ENCODE measurements around the gene FAT2. TPM values are rescaled to one million over a fixed set of nuclear protein-coding genes. Genes with fewer than 3 reads are reported as not detected.

Gene FAT2
- total and polyA plus RNA-seq, 2 donors (not counting 1 experiment from before 2014, with no cell fraction given): not detected

DNA sequence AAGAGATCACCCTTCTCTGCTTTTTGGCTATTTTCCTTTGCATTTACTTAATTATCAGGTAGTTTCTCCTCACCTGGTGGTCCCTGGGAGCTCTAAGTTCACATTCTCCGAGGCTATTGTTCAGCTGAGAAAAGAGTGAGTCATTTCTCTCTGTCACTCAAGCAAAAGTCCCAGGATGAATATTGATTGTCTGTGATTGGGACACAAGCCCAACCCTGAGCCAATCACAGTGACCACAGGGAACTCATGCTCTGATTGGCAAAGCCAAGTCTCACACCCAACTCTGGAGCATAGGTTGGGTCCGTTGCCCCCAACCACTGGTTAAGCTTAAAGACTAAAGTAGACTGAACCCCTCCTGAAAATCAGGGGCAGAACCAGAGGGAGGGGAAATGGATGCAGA lies 27.8 kb upstream of the FAT2 start:
- no peak for TF ChIP-seq EZH2 (IDR thresholded peaks at IDR 0.05; ENCODE audit: borderline replicate concordance, insufficient read depth, low read depth, low read length, poor library complexity, severe bottlenecking)
- TF ChIP-seq, protein P1, sequence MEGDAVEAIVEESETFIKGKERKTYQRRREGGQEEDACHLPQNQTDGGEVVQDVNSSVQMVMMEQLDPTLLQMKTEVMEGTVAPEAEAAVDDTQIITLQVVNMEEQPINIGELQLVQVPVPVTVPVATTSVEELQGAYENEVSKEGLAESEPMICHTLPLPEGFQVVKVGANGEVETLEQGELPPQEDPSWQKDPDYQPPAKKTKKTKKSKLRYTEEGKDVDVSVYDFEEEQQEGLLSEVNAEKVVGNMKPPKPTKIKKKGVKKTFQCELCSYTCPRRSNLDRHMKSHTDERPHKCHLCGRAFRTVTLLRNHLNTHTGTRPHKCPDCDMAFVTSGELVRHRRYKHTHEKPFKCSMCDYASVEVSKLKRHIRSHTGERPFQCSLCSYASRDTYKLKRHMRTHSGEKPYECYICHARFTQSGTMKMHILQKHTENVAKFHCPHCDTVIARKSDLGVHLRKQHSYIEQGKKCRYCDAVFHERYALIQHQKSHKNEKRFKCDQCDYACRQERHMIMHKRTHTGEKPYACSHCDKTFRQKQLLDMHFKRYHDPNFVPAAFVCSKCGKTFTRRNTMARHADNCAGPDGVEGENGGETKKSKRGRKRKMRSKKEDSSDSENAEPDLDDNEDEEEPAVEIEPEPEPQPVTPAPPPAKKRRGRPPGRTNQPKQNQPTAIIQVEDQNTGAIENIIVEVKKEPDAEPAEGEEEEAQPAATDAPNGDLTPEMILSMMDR (IDR thresholded peaks at IDR 0.05): no peak
- H3K9me3 ChIP-seq (ENCODE audit: control extremely low read depth in 1 of 3, control insufficient read depth in 2 of 3, insufficient read depth in 1 of 3, low read length in 2 of 3): no peaks in the 10 kb centered on the region
- WGBS (ENCODE audit: insufficient coverage): no CpG with 5 or more reads among the region's 2 CpGs
- Mint-ChIP-seq H3K27me3 (peaks cover 46% of the 10 kb centered on the region), H3K27ac (no peak overlapping the region), H3K4me1 (no peaks in the 10 kb centered on the region), H3K9me3 (ENCODE audit: insufficient read depth) (no peaks in the 10 kb centered on the region), H3K4me3 (no peak overlapping the region)
- H3K27me3 ChIP-seq (replicated peaks in 1 of 4; ENCODE audit: control extremely low read depth in 1 of 4, control insufficient read depth in 3 of 4, insufficient read depth in 4 of 4, low read length in 3 of 4): peaks cover 0 to 21% (median 3%) of the 10 kb centered on the region in 4 experiments
- POLR2A ChIA-PET: no interaction called here
- DNase-seq (no peak), ATAC-seq (ENCODE audit: low read depth) (no peak)
- intact Hi-C loops (cut with micrococcal nuclease): no loop called here
- no peak overlapping the region for H3K4me3 ChIP-seq (ENCODE audit: control extremely low read depth in 1 of 5, extremely low read depth in 1 of 5, insufficient read depth in 1 of 5, low read depth in 2 of 5, low read length in 4 of 5)
- no peak overlapping the region for H3K27ac ChIP-seq (ENCODE audit: low read length in 2 of 2)
- CTCF ChIA-PET: no interaction called here
- no peaks in the 10 kb centered on the region for H3K79me2 ChIP-seq (ENCODE audit: control insufficient read depth, insufficient read depth, low read length)
- no peaks in the 10 kb centered on the region for H4K20me1 ChIP-seq (ENCODE audit: control insufficient read depth, insufficient read depth, low read length, poor library complexity, severe bottlenecking)
- no peaks in the 10 kb centered on the region for H3K4me1 ChIP-seq (ENCODE audit: control insufficient read depth in 2 of 2, insufficient read depth in 2 of 2, low read length in 2 of 2)
- H3K36me3 ChIP-seq (replicated peaks in 1 of 2; ENCODE audit: control extremely low read depth in 1 of 2, control insufficient read depth in 1 of 2, extremely low read depth in 1 of 2, insufficient read depth in 2 of 2, low read length in 1 of 2): no peaks in the 10 kb centered on the region
- H2AFZ ChIP-seq (ENCODE audit: insufficient read depth, low read depth, low read length, poor library complexity, severe bottlenecking): no peak overlapping the region
- no peak overlapping the region for H3K9ac ChIP-seq (ENCODE audit: low read length)
- no peak overlapping the region for H3K4me2 ChIP-seq (replicated peaks; ENCODE audit: low read depth, low read length, poor library complexity, severe bottlenecking)

DNA sequence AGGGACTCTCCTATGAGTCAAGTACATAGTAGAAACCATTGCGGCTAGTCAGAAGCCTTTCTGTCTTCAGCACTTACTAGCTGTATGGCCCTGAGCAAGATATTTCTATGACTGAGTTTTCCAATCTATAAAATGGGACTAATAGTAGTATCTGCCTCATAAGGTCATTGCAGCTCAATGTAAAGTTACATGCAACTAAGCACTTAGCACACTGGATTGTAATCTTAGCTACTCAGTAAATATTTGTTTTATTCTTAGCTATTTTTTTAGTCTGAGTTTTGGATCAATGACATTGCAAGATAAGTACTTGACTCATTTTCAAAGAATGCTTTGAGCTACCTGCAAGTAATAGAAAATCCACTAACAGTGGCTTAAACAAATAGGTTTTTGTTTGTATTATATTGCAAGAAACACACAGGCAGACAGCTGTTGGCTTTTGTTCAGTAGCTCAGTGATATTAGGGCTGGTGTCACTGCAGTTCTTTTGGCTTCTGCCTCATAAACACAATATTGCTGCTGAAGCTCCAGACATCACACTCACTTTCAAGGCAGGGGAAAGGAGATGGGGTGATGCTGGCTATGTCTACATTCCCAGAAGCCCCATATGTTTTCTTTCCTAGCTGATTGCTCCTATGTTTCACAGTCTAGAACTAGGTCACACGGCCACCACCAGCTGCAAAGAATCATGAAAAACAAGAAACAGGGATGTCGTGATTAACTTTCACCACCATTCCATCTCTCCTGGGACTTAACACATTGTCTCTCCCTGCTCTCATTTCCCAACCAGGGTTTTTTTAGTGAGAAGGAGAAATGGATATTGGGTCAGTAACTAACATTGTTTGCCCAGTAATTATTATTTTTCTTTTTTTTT lies 26.9 kb upstream of the FAT2 start:
- H3K4me2 ChIP-seq (replicated peaks; ENCODE audit: low read depth, low read length, poor library complexity, severe bottlenecking): no peak overlapping the region
- no peak for ATAC-seq (ENCODE audit: low read depth)

More for the DNA sequence above, 26.9 kb upstream of the FAT2 start:
- ChIA-PET POLR2A (no interaction called here), CTCF (interaction anchor here (1.0 kb wide), 1 partner anchor 39 kb away, joined by 3 read pairs; no protein-coding TSS in a partner anchor)
- no peaks in the 10 kb centered on the region for H3K9me3 ChIP-seq (ENCODE audit: control extremely low read depth in 1 of 3, control insufficient read depth in 2 of 3, insufficient read depth in 1 of 3, low read length in 2 of 3)
- no peaks in the 10 kb centered on the region for H3K36me3 ChIP-seq (replicated peaks in 1 of 2; ENCODE audit: control extremely low read depth in 1 of 2, control insufficient read depth in 1 of 2, extremely low read depth in 1 of 2, insufficient read depth in 2 of 2, low read length in 1 of 2)
- H2AFZ ChIP-seq (ENCODE audit: insufficient read depth, low read depth, low read length, poor library complexity, severe bottlenecking): no peak overlapping the region
- TF ChIP-seq, protein P1 (IDR thresholded peaks at IDR 0.05): no peak
- DNase-seq: no peak
- H4K20me1 ChIP-seq (ENCODE audit: control insufficient read depth, insufficient read depth, low read length, poor library complexity, severe bottlenecking): no peaks in the 10 kb centered on the region
- H3K4me3 ChIP-seq (ENCODE audit: control extremely low read depth in 1 of 5, extremely low read depth in 1 of 5, insufficient read depth in 1 of 5, low read depth in 2 of 5, low read length in 4 of 5): no peak overlapping the region
- Mint-ChIP-seq H3K9me3 (ENCODE audit: insufficient read depth) (no peaks in the 10 kb centered on the region), H3K4me3 (no peak overlapping the region), H3K27me3 (peaks cover 42% of the 10 kb centered on the region), H3K4me1 (peaks cover 5% of the 10 kb centered on the region), H3K27ac (no peak overlapping the region)
- no peaks in the 10 kb centered on the region for H3K79me2 ChIP-seq (ENCODE audit: control insufficient read depth, insufficient read depth, low read length)
- intact Hi-C loops (cut with micrococcal nuclease): no loop called here
- 100% methylated on average over 1 of the region's 3 CpGs for WGBS (ENCODE audit: insufficient coverage)
- no peak overlapping the region for H3K9ac ChIP-seq (ENCODE audit: low read length)
- peaks cover 3 to 4% of the 10 kb centered on the region in 2 donors for H3K4me1 ChIP-seq (ENCODE audit: control insufficient read depth in 2 of 2, insufficient read depth in 2 of 2, low read length in 2 of 2)
- no peak overlapping the region for H3K27ac ChIP-seq (ENCODE audit: low read length in 2 of 2)
- H3K27me3 ChIP-seq (replicated peaks in 1 of 4; ENCODE audit: control extremely low read depth in 1 of 4, control insufficient read depth in 3 of 4, insufficient read depth in 4 of 4, low read length in 3 of 4): peaks cover 0 to 17% (median 3%) of the 10 kb centered on the region in 4 experiments
